ENCODE measurements around the gene SEPTIN8. TPM values are rescaled to one million over a fixed set of nuclear protein-coding genes. Genes with fewer than 3 reads are reported as not detected.

SEPTIN8 gene
- total and polyA plus RNA-seq, 8 donors: 15.5 to 47.3 (median 32.3) TPM

DNA sequence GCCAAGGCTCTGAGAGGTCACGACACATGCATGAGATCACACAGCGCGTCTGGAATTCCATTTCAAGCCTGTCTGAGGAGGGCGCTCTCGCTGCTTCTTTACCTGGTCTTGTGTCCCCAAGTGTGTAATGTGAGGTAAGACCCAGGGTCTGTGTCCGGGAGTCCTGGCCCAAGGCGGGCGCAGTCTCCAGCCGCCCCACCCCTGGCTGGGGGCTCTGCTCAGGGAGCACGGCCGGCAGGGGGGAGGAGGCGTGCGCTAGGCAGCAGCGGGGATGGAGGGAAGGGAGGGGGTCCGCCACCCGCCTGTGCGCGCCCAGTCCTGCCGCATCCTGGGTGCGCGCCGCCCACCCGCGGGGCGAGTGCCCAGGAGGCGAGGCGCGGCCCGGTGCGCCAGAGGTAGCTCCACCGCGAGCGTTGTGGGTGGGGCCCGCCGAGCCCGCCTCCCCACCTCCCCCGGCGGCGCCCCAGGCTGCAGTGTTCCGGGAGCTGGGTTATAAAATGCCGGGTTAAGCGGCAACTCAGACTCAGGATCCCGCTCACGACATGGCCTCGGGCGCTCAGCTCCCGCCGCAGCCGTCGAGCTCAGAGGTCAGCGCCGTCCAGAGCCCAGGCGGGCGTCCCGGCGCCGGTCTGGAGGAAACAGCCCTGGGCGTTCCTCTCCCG, 30.0 kb downstream of the SEPTIN8 start, which contains the start of gene CCNI2:
Gene CCNI2 (plus strand): TSS at position 473 of the 662 bp plus-strand sequence. CDS start 70 bp downstream, at position 543.
- Histone ChIP-seq H3K9me3 (peaks cover 0 to 4% (median 0%) of the 10 kb centered on the region in 4 donors), H3K27ac (peak within 1 kb of the TSS; percentile 53 to 83 (median 73)), H3K4me3 (peak within 1 kb of the TSS; percentile 50 to 61 (median 58)), H3K36me3 (peaks cover 0 to 8% (median 3%) of the 10 kb centered on the region in 4 donors), H3K27me3 (peaks cover 0 to 57% (median 5%) of the 10 kb centered on the region in 3 donors), H3K4me1 (peaks cover 13 to 19% (median 15%) of the 10 kb centered on the region in 4 donors)
- DNase-seq: peak; percentile 66 to 84
- intact Hi-C loops (cut with DNase I; ENCODE audit: low total_unique reads): no loop called here
- TF ChIP-seq, protein P1, sequence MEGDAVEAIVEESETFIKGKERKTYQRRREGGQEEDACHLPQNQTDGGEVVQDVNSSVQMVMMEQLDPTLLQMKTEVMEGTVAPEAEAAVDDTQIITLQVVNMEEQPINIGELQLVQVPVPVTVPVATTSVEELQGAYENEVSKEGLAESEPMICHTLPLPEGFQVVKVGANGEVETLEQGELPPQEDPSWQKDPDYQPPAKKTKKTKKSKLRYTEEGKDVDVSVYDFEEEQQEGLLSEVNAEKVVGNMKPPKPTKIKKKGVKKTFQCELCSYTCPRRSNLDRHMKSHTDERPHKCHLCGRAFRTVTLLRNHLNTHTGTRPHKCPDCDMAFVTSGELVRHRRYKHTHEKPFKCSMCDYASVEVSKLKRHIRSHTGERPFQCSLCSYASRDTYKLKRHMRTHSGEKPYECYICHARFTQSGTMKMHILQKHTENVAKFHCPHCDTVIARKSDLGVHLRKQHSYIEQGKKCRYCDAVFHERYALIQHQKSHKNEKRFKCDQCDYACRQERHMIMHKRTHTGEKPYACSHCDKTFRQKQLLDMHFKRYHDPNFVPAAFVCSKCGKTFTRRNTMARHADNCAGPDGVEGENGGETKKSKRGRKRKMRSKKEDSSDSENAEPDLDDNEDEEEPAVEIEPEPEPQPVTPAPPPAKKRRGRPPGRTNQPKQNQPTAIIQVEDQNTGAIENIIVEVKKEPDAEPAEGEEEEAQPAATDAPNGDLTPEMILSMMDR (IDR thresholded peaks at IDR 0.05): peak in 1 of 7 experiments; percentile 25
- TF ChIP-seq POLR2A (IDR thresholded peaks at IDR 0.05) (no peak), POLR2AphosphoS5 (IDR thresholded peaks at IDR 0.05) (peak in 1 of 3 donors; percentile 3), EP300 (IDR thresholded peaks at IDR 0.05) (no peak)
- WGBS, 5 donors: 1 to 8% (median 2%) methylated on average over 15 to 59 of the region's 59 CpGs

DNA sequence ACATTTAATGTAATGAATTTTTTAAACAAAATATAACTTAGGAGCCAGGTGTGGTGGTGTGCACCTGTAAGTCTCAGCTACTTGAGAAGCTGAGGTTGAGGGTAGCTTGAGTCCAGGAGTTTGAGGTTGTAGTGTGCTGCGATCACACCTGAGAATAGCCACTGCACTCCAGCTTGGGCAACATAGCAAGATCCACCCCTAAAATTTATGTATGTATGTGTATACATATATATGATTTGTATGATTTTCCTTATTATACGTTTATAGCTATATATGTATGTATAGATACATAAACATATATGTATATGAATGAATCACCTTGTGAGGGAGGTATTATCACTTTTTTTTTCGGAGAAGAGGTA, 30.5 kb downstream of the SEPTIN8 start:
- H3K27ac ChIP-seq: peak overlapping the region in 4 of 5 donors; percentile 72 to 83 (median 74)
- intact Hi-C loops (cut with DNase I; ENCODE audit: low total_unique reads): no loop called here
- H3K27me3 ChIP-seq: peaks cover 0 to 57% (median 5%) of the 10 kb centered on the region in 3 donors
- H3K4me3 ChIP-seq: peak overlapping the region; percentile 50 to 61 (median 58)
- TF ChIP-seq, protein P1 (IDR thresholded peaks at IDR 0.05): no peak
- TF ChIP-seq EP300 (IDR thresholded peaks at IDR 0.05) (no peak), POLR2AphosphoS5 (IDR thresholded peaks at IDR 0.05) (no peak), POLR2A (IDR thresholded peaks at IDR 0.05) (no peak)
- peaks cover 13 to 19% (median 15%) of the 10 kb centered on the region in 4 donors for H3K4me1 ChIP-seq
- peaks cover 0 to 4% (median 0%) of the 10 kb centered on the region in 4 donors for H3K9me3 ChIP-seq
- 16 to 33% (median 23%) methylated on average over 3 of the region's 3 CpGs for WGBS, 5 donors
- no peak for DNase-seq
- H3K36me3 ChIP-seq: peaks cover 0 to 3% (median under 1%) of the 10 kb centered on the region in 4 donors

DNA sequence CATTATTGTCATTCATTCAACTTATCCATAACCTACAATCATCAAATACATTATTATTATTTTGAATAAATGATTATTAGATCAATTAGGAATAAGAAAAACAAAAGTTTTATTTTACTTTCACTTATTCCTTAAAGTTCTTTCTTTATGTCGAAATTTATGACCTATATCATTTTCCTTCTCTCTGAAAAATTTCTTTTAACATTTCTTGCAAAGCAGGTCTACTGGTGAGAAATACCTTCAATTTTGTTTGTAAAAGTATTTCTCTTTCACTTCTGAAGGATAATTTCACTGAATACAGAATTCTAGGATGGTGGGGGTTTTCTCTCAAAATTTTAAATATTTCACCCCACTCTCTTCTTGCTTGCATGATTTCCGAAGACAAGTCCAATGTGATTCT, 32.4 kb downstream of the SEPTIN8 start:
- H3K4me1 ChIP-seq: peaks cover 13 to 19% (median 15%) of the 10 kb centered on the region in 4 donors
- intact Hi-C loops (cut with DNase I; ENCODE audit: low total_unique reads): no loop called here
- no peaks in the 10 kb centered on the region for H3K36me3 ChIP-seq
- WGBS, 5 donors: 56 to 93% (median 85%) methylated on average over 2 of the region's 2 CpGs
- TF ChIP-seq POLR2AphosphoS5 (IDR thresholded peaks at IDR 0.05) (no peak), POLR2A (IDR thresholded peaks at IDR 0.05) (no peak)
- TF ChIP-seq, protein P1 (IDR thresholded peaks at IDR 0.05): no peak
- H3K4me3 ChIP-seq: no peak overlapping the region
- peaks cover 0 to 63% (median 5%) of the 10 kb centered on the region in 3 donors for H3K27me3 ChIP-seq
- no peak overlapping the region for H3K27ac ChIP-seq
- DNase-seq: no peak
- peaks cover 0 to 4% (median 0%) of the 10 kb centered on the region in 4 donors for H3K9me3 ChIP-seq

DNA sequence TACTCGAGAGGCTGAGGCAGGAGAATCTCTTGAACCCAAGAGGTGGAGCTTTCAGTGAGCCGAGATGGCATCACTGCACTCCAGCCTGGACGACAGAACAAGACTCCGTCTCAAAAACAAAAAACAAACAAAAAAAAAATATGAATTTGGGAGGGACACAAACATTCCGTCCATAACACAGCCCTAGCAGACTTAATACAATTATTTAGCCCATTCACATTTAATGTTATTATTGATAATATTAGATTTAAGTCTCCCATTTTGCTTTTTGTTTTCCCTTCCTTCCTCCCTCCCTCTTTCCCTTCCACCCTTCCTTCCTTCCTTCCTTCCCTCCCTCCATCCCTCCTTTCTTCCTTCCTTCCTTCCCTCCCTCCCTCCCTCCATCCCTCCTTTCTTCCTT, 34.4 kb downstream of the SEPTIN8 start:
- intact Hi-C loops (cut with DNase I; ENCODE audit: low total_unique reads): no loop called here

More for the DNA sequence above, 34.4 kb downstream of the SEPTIN8 start:
- WGBS, 5 donors: 90 to 94% (median 93%) methylated on average over 5 of the region's 5 CpGs
- TF ChIP-seq POLR2A (IDR thresholded peaks at IDR 0.05) (no peak), EP300 (IDR thresholded peaks at IDR 0.05) (no peak), POLR2AphosphoS5 (IDR thresholded peaks at IDR 0.05) (no peak)
- TF ChIP-seq, protein P1 (IDR thresholded peaks at IDR 0.05): no peak
- H3K36me3 ChIP-seq: no peaks in the 10 kb centered on the region
- no peak overlapping the region for H3K27ac ChIP-seq
- peaks cover 0 to 53% (median 2%) of the 10 kb centered on the region in 3 donors for H3K27me3 ChIP-seq
- no peak overlapping the region for H3K4me3 ChIP-seq
- peaks cover 12 to 18% (median 16%) of the 10 kb centered on the region in 4 donors for H3K4me1 ChIP-seq
- H3K9me3 ChIP-seq: peaks cover 0 to 4% (median 0%) of the 10 kb centered on the region in 4 donors
- no peak for DNase-seq
